HG03571 (cell line): Measurements from ENCODE around the gene OS9.
"Not testable (repeated sequence)": the region's sequence is repeated elsewhere in the genome, so short reads cannot be mapped to it uniquely, and the experiment has no call there.

Source experiments
- ATAC-seq: cut with Tn5 transposase; IDR thresholded peaks from one replicate; pipeline ENCODE4 v1.9.1; 2021; ENCODE audit not compliant: unreplicated experiment

Gene OS9

DNA sequence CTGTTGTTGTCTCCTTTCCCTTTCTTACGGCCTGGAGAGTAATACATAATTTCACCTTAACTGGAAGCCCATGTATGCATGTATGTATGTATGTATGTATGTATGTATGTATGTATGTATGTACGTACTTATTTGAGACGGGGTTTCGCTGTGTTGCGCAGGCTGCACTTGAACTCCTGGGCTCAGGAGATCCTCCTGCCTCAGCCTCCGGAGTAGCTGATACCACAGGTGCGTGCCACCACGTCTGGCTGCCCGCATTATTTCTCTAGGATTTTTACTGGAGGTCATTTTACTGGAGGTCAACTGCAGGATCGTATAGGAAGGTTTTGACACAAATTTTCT is 644 bp upstream of the OS9 start:
- ATAC-seq: no peak

DNA sequence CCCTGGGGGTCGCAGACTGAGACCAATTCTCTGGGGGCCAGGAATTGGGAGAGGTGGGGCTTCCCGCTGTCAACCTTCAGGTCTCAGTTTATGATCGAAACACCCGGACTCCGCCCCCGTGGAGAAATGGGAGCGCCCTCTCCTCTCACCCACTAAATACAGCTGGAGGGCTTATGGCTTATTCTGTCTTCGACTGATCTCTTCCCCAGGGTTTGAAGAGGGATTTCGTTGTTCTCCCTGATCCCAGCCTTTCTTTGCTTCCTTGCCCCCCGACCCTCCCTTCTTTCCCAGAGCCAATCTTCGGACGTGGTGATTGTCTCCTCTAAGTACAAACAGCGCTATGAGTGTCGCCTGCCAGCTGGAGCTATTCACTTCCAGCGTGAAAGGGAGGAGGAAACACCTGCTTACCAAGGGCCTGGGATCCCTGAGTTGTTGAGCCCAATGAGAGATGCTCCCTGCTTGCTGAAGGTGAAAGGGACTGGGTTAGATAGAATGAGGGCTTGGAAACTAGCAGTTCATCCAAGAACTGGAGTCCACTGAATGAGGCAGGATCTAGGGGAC is 607 bp downstream of the OS9 start:
- no peak for ATAC-seq

DNA sequence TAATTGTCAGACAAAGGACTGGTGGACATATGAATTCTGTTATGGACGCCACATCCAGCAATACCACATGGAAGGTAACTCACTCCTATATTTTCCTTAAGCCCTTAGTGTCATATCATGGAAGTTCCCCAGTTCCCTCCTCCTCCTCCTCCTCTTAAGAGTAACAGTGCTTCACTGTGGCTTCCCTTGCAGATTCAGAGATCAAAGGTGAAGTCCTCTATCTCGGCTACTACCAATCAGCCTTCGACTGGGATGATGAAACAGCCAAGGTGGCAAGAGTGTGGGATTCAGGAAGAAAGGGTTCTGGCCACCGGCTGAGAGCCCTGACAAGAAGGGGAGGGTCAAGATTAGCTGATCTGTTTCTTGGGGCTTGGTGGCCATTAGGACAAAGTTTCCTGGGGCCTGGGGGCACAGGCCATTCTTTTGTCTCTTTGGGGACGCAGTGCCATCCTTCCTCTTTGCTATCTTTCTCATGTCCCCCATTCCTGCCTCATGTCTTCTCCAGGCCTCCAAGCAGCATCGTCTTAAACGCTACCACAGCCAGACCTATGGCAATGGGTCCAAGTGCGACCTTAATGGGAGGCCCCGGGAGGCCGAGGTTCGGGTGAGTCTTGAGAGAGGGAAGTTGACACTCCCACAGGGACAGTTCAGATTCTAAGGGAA is 2.0 kb downstream of the OS9 start:
- no peak for ATAC-seq

DNA sequence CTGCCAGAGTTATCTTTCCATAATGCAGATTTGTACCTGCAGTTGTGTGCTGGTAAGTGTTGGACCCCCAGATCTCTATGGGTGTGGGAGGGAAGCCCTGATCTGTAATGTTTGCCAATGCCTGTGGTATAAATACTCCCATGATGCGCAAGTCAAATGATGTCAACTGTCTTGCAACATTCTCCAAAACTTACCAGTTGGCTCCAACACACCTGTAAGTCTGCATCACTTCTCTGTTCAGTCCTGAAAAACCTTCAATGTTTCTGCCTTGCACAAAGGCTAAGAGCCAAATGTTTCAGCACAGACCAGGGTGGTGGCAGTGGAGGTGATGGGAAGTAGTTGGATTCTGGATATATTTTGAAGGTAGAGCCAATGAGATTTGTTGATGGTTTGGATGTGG is 3.1 kb downstream of the OS9 start:
- no peak for ATAC-seq

DNA sequence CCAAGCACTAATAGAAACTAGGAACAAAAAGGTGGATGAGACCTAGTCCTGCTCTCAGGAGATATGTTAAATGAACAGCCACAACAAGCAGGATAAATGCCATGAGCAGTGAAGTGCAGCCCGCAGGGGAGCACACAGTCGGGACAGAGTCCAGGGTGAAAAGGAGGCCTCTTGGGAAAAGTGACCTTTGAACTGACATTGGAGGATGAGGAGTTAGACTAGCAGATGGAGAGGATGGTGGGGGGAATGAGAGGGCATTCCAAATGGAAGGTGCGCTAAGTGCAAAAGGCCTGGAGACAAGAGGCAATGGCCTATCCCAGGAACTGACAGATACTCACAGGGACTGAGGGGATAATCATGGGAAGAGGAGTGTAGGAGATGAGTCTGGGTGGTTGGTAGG is 4.5 kb downstream of the OS9 start:
- no peak for ATAC-seq

DNA sequence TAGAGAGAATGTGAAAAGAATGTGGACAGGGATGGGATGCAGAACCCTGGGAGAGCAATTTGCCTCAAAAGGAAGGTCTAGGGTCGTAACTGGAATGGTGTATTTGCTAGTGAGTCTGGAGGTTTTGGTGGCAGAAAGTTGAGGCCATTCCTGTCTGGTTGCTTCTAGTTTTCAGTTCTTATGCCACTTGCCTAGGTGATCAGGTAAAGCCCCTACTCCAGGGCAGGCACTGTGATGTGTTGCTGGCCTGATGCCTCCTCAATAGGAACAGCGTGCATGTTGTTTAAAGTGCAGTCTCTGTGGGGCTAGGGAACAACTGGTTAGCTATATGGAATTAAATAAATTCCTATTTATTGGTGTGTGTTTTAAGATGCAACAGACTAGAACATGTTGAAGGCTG is 6.4 kb downstream of the OS9 start:
- ATAC-seq: no peak

DNA sequence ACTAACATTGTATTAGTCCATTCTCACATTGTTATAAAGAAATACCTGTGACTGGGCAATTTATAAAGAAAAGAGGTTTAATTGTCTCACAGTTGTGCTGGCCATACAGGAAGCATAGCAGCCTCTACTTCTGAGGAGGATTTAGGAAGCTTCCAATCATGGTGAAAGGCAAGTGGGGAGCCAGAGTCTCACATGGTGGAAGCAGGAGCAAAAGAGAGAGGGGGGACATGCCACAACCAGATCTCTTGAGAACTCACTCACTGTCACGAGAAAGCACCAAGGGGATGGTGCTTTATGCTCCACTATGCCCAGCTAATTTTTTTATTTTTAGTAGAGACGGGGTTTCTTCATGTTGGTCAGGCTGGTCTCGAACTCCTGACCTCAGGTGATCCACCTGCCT is 13.3 kb downstream of the OS9 start:
- ATAC-seq: no peak

DNA sequence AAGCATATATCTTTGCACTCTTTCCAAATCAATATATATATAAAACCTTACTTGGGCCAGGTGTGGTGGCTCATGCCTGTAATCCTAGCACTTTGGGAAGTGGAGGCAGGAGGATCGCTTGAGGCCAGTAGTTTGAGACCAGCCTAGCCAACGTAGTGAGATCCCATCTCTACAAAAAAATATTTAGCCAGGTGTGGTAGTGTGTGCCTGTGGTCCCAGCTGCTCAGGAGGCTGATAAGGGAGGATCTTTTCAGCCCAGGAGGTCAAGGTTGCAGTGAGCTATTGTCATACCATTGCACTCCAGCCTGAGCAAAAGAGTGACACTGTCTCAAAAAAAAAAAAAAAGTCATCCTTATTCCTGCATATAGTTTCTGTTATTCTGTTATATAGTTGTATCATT is 14.4 kb downstream of the OS9 start:
- no peak for ATAC-seq

DNA sequence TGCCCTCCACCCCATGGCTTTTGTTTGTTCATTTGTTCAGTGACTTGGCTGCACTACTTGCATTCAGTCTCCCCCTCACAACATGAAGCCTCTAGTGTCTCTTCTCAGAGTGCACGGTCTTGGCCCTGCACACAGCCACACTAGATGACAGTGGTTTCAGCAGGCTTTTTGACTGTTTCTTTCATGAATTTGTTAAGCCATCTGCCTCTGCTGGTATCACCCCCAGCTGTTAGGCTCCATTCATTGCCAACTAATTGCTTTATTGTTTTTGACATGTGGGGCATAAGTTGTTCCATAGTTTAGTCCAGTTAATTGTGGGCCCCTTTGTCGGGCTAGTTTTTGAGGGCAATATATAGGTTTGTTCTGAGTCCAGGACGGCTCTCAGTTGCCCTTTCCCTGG is 18.8 kb downstream of the OS9 start:
- ATAC-seq: no peak

DNA sequence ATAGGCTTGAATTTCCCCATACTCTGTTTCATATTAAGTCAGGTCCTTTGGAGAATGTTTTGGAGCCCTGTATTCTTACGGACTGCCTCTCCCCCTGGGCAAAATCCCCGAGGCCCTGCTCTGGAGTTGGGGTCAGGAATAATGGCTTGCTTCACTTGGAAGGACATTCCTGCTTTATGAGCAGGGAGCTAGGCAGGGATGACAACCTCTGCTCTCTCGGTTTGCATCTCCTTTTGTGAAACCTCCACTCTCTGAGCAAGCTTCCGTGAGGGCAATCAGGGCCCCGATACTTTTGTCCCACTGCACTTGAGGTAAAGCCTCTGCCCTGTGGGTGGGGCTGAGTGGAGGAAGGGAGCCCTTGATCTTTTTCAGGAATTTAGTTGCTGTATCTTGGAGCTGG is 19.3 kb downstream of the OS9 start:
- no peak for ATAC-seq

DNA sequence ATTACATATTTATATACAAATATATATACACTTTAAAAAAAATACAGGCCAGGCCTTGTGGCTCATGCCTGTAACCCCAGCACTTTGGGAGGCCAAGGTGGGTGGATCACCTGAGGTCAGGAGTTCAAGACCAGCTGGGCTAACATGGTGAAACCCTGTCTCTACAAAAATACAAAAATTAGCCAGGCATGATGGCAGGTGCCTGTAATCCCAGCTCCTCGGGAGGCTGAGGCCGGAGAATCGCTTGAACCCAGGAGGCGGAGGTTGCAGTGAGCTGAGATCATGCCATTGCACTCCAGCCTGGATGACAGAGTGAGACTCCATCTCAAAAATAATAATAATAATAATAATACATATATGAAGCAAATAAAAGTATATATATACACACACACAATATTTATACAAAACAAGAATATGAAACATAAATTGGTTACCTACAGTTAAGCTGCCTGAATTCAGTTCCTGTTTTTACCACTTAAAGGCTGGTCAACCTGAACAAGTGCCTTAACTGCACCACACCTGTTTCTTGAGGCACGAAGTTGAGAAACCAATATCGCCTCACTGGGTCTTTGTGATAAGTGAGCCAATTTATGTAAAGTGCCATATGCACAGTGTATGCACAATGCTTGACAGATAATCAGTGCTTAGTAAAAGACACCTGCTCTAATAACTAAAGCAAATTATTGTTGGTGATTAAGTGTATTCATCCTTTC is 21.3 kb downstream of the OS9 start:
- ATAC-seq: not testable (repeated sequence)

DNA sequence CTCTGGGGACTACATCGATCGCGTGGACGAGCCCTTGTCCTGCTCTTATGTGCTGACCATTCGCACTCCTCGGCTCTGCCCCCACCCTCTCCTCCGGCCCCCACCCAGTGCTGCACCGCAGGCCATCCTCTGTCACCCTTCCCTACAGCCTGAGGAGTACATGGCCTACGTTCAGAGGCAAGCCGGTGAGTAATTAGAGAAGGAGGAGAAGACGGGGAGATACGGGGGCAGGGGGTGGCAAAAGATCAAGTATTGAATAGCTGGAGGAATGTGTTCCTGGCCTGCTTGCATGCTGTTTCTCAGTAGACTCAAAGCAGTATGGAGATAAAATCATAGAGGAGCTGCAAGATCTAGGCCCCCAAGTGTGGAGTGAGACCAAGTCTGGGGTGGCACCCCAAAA is 21.9 kb downstream of the OS9 start:
- no peak for ATAC-seq

DNA sequence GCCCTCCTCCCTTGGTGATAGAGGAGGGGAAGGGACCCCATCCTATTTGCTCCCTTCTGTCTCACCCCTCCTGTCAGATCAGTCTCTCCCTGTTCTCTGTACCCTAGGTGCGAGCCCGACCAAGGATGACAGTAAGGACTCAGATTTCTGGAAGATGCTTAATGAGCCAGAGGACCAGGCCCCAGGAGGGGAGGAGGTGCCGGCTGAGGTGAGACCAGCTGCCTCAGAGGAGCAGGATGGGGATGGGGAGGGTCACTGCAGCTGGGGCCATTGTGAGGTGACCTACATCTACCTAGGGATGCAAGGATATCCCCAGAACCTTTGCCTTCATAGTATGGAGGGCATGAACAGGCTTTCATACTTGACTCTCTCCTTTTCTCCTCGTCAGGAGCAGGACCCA is 22.4 kb downstream of the OS9 start:
- no peak for ATAC-seq

DNA sequence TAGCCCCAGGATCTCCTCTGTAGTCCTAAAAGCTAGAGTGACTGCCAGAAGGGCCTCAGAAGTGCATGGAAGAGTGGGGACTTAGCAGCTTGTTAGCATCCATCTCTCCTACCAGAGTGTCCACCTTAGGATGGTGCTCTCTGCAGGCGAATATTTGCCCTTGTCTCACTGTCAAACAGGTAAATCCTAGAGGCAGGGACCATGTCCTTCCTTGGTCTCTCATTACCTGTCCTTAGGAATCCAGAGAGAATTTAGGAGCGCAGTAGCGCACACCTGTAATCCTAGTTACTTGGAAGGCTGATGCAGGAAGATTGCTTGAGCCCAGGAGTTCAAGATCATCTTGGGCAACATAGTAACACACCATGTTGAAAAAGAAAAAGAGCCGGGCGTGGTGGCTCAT is 23.2 kb downstream of the OS9 start:
- ATAC-seq: no peak

DNA sequence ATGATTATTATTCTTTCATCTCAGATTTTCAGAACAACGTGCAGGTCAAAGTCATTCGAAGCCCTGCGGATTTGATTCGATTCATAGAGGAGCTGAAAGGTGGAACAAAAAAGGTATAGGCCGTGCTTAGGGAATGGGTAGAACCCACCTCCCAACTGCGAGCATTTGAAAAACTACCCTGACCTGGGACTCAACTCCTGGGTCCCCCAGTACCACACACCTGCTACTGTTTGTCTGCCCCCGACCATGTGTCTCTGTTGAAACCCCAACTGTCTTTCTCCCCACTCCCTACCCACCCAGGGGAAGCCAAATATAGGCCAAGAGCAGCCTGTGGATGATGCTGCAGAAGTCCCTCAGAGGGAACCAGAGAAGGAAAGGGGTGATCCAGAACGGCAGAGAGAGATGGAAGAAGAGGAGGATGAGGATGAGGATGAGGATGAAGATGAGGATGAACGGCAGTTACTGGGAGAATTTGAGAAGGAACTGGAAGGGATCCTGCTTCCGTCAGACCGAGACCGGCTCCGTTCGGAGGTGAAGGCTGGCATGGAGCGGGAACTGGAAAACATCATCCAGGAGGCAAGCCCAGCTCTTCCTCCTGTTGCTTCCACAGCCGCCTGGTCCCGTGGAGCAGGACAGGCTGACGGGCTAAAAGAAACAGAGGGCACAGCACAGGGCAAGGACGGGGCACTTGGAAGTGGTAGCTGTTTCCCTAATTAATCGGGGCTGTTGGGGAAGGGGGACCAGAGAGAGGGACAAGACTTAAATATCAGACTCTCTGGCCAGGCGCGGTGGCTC is 24.1 kb downstream of the OS9 start:
- no peak for ATAC-seq

DNA sequence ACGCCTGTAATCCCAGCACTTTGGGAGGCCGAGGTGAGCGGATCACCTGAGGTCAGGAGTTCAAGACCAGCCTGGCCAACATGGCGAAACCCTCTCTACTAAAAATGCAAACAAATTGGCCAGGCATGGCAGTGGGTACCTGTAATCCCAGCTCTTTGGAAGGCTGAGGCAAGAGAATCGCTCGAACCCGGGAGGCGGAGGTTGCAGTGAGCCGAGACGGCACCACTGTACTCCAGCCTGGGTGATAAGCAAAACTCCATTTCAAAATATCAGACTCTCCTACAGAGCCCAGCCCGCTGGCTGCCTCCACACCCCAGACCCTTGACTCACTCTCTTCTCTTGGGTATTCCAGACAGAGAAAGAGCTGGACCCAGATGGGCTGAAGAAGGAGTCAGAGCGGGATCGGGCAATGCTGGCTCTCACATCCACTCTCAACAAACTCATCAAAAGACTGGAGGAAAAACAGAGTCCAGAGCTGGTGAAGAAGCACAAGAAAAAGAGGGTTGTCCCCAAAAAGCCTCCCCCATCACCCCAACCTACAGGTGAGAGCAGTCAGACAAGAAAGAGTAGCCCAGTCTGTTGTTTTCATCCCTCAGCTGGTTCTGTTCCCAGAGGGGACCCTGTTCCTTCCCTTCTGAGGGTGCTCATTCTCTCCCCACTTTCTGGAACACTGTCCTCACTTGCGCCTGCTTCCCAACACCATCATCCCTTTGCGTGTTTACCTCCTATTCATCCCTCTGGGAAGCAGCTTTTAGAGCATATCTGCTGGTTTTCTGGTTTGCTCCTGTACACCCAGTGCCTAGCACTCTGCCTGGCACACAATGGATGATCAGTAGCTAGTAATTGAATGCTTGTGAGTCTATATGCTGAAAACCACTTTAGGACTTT is 25.0 kb downstream of the OS9 start:
- ATAC-seq: no peak

DNA sequence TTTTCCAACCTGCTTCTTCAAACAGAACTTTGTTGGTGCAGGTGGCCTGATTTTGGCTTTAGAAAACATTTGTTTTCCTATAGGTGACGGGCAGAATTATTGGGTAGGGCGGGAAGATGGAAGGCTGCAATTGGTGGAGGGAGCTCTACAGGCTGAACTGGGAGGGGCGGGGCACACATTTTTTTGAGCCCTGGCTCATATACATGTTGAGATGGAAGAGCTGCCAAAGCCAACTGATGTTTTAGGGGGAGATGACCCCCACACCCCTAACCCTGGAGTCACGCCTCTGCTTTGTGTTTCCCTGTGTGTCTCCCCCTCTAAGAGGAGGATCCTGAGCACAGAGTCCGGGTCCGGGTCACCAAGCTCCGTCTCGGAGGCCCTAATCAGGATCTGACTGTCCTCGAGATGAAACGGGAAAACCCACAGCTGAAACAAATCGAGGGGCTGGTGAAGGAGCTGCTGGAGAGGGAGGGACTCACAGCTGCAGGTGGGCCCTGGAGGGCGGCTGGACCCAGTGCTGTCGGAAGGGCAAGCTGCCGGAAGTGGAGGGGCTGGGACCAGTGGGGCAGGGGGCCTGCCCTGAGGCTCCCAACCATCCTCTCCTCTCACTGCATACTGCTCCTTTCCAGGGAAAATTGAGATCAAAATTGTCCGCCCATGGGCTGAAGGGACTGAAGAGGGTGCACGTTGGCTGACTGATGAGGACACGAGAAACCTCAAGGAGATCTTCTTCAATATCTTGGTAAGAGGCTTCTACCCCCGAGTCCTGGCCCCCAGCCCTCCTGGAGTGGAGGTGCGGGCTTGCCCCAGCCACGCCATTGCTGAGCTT is 26.1 kb downstream of the OS9 start:
- ATAC-seq: no peak

DNA sequence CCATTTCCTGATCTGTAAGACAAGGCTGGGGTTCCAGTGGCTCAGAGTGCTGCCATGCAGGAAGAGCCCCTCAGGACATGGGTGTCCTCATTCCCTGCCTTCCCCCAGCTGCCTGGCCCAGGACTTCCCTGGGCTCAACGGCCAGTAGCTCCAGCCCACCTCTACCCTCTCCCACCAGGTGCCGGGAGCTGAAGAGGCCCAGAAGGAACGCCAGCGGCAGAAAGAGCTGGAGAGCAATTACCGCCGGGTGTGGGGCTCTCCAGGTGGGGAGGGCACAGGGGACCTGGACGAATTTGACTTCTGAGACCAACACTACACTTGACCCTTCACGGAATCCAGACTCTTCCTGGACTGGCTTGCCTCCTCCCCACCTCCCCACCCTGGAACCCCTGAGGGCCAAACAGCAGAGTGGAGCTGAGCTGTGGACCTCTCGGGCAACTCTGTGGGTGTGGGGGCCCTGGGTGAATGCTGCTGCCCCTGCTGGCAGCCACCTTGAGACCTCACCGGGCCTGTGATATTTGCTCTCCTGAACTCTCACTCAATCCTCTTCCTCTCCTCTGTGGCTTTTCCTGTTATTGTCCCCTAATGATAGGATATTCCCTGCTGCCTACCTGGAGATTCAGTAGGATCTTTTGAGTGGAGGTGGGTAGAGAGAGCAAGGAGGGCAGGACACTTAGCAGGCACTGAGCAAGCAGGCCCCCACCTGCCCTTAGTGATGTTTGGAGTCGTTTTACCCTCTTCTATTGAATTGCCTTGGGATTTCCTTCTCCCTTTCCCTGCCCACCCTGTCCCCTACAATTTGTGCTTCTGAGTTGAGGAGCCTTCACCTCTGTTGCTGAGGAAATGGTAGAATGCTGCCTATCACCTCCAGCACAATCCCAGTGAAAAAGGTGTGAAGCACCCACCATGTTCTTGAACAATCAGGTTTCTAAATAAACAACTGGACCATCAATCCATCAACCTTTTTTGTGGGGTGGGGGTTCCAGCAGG is 27.0 kb downstream of the OS9 start:
- ATAC-seq: no peak
